DMS53 treated with DMSO at 0.1 percent for 48 hours (cell line): ENCODE data around the gene PKP2.

ENCODE experiments used
- DNase-seq: peaks from one replicate; lab custom pipeline; 2025; ENCODE audit not compliant: unreplicated experiment; lab: John Stamatoyannopoulos, UW

The PKP2 gene

DNA sequence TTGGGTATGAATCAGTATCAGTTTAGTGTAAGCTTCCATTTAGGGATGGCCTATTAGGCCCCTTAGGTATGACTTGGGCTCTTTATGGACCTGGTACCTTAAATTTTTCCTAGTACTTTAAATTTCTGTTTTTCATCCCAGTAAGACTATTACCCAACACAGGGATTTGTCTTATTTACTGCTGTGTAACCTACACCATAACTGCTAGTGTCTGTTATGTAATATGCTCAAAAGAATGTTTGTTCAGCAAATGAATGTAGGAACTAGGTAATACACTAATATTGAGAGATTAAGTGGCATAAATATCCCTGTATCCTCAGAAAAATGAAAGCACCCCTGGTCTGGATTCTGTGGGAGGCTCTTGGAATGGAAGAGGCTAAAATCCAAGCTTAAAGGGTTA is 77.2 kb downstream of the PKP2 start:
- DNase-seq, result no peak

DNA sequence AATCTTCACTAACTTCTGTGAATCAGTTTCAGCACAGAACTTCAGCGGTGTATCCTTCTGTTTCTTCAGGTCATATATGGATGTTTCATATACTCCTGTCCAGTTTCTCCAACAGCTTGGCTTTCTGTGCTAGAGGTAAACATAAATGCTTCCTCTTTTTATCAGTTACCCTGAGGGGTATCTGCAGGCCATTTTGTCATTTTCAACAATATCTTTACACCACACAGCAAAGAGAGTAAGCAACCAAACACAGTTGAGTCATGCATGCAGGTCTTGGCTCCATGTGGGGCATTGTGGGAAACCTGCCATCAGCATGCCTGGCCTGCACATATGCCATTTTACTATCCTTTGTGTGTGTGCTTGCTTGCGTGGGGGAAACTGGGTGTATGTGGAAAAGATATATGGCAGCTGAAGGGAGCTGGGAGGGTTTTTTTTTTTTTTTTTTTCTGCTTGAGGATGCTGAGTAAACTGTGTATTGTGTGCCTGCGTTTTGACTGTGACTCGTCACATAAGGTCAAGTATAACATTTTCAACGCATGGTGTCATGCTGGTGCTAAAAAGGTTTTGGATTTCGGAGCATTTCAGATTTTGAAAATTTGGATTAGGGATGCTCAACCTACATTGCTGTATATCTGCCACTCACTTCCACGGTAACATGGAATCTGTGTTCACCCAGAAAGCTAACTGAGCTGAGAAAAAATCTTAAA is 84.7 kb downstream of the PKP2 start:
- DNase-seq, result no peak

DNA sequence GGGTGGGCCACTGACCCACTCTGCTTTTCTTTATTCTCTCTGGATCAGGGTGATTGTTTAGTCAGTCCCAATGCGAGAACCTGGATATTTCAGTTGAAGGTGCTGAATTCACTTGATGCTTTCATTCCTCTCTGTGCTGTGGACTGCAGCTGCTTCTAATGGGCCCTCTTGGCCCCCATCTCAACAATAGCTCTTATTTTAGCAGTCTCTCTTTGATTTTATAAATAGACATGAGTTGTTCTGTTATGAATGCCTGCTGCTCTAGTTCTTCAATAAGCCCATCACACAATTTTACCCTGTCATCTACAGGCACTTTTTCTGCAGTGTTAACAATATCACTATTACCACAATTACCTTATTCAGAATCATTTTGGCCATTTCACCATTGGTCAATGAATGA is 86.7 kb downstream of the PKP2 start:
- DNase-seq, result no peak

DNA sequence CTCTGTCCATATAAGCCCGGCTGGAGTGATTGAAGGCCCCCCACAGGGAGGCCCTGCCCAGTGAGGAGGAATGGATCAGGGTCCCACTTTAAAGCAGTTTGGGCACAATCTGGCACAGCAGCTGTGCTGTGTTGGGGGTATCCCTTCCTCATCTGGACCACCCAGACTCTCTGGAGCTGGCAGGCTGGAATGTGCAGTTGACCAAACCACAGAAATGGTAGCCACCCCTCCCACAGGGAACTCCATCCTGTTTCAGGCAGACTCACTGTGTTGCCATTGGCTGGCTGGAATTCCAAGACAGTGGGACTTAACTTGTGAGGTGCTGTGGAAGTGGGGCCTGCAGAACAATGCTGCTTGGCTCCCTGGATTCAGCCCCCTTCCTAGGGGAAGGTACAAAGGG is 87.4 kb downstream of the PKP2 start:
- no peak for DNase-seq

DNA sequence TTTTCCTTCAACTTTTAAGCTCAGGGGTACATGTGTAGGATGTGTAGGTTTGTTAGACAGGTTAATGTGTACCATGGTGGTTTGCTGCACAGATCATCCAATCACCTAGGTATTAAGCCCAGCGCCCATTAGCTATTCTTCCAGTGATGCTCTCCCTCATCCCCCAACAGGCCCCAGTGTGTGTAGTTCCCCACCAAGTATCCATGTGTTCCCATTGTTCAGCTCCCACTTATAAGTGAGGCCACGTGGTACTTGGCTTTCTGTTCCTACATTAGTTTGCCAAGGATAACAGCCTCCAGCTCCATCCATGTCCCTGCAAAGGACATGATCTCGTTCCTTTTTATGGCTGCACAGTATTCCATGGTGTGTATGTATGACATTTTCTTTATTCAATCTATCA is 92.3 kb downstream of the PKP2 start:
- DNase-seq, result no peak

DNA sequence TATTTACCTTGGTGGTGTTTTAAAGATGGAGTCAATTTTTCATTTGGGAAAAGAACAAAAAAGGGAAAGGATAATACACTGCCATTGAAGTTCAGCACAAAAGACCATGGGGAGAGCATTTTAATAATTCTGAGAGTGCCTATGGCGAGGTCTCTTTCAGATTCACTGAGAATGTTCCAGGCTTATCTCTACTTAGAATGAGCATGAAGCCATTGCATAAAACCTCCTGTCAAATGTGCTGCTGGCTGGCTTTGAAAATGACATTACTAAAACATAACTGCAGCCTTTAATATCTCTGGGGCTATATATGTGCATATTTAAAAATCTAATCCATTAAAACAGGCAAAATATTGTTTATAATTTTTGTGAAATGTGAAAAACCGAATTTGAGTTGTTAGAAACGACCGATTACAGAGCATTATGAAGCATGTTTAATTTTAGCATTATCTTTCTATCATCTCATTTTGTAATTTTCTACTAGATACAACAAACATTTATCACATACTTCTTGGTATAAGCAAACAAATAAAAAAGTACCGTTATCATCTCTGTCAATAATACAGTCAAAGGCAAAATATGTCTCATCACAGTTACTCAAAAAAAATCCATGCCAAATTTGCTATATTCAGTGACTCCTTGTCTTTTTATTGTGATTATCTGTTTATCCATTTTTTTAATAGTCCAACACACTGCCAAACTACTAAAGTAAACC is 95.2 kb downstream of the PKP2 start:
- no peak for DNase-seq

DNA sequence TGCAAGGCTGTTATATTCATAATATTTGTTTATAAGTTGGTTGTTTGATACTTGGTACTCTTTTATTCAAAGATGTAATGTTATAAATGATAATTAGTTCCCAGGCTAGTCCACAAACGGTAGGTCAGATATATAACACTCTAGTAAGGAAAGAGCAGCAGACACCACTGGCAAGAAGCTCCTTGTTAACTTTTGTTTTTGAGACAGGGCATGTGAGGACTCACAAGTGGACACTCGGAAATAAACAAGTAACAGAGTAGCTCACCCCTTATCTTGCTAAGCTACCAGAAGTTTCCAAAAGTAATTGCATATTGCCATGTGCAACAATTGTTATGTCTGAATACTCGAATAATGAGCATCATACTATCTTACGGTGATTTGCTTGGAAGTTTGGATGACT is 102.3 kb downstream of the PKP2 start:
- no peak for DNase-seq

DNA sequence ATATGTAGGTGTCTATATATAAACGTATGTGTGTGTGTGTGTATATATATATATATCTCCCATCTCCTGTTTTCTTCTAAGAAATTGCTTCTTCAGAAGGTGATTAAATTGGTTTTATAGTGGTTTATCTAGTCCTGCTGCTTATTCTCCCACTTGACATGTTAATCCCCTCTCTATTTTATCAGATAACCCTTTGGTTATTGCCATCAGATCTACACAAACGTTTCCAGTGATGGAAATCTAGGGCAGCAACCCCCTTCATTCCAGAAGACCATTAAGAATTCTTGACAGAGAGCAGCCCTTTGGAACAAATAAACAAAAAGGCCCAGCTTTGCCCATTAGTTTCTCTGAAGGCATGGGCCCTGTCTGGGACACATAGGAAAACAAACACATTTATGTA is 106.7 kb downstream of the PKP2 start:
- no peak for DNase-seq

DNA sequence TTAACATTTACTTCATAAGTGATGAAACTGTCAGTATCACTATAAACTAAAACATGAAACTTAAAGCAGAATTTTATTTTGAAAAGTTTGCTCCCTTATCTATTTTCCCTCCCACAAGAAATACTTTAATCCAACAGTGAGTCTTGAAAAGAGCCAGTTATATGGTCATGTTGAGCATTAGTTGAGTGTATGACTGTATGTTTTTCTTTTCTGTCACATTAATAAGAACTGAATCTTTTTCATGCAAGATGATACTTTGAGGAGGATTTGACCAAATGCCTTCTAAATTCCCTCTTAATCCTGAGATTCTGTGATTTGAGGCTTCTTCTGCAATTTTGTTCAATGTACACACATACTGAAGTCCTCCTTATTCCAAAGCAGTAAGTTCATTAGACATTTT is 107.1 kb downstream of the PKP2 start:
- no peak for DNase-seq

DNA sequence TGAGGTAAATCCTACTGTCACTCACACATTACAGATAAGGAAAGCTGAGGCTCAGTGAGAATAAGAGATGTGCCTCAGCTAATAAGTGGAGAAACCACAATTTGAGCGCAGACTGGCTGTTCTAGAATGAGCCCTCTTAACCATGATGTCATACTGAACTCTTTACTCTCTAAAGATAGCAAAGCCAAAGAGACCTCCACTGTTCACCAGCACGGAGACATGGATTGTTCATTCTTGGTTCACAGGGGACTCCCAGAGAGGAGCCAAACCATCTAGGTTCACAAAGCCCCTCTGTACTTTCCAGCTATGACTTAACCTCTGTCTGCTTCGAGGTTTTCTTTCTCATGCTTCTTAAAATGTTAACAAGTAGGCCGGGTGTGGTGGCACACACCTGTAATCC is 108.2 kb downstream of the PKP2 start:
- no peak for DNase-seq

DNA sequence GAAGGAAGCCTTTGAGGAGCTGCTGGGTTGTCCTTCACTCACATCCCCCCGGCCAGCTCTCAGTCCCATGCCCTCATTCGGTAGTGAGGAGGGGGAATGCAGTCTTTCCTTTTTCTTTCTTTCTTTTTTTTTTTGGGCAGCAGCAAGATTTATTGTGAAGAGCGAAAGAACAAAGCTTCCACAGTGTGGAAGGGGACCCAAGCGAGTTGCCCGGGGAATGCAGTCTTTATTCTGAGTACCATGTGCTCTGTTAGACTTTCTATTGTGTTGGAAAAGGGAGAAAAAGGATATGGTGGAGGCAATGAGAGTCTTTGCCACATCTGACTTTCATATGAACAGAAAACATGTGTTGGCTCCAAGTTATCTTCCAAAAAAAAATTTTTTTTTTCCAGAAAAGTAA is 111.0 kb downstream of the PKP2 start:
- DNase-seq, result no peak

DNA sequence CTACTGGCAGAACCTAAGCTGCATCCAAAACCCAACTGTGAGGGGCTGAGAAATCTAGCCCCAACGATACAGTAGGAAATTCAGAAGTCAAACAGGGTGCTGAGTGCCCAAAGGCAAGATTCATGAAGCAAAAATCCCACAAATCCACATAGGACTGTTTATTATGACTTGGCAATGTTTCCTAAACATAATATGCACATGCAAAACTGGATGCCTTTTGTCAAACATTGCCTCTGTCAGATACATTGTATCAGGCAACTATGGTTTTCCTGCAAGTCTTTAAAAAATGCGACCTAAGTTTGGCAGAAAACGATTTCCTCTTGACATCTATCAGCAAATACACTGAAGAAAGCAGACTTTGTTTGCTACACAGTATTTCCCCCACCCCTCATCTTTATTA is 113.5 kb downstream of the PKP2 start:
- DNase-seq, result no peak

DNA sequence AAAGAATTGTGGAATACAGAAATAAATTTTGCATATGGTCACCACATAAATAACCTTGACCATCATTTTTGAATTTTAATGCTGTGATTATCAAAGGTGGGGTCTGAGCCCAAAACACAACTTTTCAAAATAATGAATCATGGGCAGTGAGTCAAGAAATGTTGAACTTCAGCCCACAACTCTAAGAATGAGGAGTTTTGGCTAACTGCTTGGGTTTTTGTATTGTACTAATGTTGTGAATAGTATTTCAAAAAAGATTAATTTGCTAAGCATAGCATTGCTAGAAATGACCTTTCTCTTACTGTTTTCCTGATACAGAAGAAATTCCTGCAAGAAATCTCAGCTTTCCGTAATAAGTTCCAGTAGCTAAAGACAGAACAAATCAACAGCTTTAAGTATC is 116.5 kb downstream of the PKP2 start:
- no peak for DNase-seq

DNA sequence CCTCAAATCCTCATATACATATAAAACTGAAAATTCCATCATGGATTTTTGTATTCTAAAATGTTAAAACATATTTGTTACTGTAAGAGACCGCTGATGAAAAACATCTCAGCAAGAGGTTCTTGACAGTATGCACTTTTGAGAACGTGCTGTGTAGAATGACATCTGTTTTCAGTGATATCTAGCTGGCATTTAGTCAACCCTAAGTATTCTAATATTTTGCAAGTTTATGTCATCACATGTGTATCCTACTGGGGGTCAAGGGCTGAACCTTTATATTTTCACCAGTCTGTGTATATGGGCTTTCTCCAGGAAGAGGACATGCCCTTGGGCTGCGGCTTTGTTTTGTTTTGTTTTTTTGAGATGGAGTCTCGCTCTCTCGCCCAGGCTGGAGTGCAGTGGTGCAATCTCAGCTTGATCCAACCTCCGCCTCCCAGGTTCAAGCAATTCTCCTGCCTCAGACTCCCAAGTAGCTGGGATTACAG is 118.8 kb downstream of the PKP2 start:
- no peak for DNase-seq

DNA sequence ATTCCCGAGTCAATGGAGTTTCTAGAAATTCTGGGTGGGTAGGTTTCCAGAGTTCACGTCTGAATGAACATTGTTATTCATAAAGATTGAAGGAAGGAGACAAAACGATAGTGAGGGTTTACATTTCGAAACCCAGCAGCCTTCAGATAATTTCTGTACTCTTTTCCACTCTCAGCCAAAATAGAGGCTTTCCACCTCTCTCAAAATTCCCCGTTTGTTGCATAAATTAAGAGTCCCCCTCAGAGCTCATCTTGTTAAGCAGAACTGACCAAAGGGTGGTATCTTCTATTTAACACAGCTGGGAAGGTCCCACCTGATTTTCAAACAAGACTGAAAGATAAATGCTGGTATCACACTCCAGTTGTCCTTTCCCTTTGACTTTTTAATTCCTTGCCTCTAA is 119.4 kb downstream of the PKP2 start:
- no peak for DNase-seq

DNA sequence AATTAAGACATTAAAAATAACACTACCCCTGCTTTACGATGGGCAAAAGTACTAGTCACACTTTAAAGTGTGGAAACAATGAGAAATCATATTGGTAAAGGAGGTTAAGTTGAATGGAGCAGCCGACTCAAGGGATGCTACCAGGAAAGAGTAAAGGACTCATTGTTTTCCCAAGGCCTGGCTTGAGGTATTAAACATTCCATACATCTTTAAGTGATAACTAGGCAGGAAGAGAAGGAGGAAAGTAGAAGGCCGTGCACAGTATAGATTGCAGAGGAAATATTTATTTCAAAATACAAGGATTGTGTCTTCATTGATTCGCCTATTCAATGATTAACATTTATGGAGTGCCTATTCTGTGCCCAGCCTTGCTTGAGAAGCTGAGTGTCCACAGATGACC is 120.3 kb downstream of the PKP2 start:
- no peak for DNase-seq

DNA sequence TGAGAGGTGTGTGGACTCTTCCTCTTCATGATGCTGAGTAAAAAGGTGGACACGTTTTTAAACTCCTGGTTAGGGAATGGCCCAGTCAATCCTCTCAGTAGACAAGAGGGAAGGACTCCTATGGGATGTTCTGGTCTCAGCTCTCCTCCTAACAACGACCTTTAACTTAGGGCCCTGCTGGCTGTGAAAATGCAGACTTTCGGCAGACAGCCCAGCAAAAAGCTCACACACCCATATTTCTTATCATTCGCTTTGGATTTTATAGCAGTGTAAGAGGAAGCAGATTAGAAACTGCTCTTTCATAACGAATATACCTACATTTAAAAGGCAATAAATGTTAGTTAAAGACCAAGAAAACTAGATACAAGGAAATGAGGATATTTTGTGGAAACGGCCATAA is 122.9 kb downstream of the PKP2 start:
- no peak for DNase-seq

DNA sequence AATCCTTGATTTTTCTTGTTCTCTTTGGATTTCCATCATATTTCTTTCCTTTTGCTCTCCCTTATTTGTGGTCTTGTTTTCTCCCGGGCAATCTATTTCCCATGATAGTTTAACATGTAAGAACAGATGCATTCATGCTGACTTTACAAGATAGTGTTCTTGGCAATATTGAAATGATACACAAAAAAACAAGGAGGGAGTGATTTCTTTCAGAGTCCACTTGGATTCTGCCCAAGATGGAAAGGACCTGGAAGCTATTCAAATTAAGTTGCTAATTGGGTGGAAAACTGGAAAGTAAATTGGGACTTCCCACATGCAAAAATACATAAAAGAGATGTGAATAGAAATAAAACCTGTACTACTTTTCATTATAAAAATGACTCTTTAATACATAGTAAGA is 126.4 kb downstream of the PKP2 start:
- no peak for DNase-seq

DNA sequence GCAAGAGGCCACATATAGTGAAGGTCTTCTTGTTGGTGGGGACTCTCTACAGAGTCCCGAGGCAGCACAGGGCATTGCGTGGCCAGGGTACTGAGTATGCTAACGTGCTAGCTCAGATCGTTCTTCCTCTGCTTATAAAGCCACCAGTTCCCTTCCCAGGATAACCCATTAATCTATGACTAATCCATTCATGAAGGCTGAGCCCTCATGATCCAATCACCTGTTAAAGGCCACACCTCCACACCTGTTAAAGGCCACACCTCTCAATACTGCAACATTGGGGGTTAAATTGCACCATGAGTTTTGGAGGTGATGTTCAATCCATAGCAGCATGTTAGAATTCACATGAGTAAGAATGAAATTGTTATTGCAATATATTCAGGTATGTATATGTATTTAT is 128.1 kb downstream of the PKP2 start:
- DNase-seq, result no peak

DNA sequence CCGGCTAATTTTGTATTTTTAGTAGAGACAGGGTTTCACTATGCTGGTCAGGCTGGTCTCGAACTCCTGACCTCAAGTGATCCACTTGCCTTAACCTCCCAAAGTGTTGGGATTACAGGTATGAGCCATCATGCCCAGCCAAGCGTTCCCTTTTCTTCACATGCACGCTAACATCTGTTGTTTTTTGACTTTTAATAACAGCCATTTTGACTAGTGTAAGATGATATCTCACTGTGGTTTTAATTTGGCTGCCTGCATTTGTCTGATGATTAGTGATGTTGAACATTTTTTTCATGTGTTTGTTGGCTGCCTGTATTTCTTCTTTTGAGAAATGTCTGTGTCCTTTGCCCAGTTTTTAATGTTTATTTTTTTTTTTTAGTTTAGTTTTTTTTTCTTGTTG is 130.7 kb downstream of the PKP2 start:
- no peak for DNase-seq

DNA sequence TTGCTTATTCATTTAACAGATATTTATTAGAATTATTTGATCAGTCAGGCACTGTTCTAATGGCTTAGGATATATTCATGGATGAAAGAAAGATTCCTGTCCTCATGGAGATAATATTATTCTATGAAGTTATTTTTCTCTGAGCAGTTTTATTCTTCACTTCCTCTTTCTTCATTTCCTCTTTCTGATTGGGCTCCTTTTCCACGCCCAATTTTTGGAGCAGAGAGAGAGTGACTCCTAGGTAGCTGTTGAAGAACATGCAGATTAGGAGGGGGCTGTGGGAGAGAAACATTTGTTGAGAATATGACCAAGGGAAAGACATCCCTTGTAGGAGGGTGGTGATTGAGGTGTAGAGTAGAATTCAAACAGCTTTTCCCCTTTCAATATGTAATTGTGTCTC is 134.9 kb downstream of the PKP2 start:
- DNase-seq, result no peak

DNA sequence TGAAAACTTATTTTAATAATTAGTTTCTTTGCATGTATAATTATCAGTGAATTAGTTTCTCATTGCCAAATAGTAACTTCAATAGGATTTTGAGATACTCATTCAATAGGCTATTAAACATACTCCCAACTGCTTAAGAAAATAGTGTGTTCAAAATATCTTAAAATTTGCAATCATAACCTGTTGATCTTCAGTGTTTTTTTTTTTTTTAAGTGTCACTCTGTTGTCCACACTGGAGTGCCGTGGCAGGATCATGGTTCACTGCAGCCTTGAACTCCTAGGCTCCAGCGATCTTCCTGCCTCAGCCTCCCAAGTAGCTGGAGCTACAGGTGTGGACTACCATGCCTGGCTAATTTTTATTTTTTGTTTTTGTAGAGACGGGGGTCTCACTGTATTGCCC is 139.4 kb downstream of the PKP2 start:
- DNase-seq, result no peak
